ENCODE data around the gene SIVA1. TPM values are rescaled to one million over a fixed set of nuclear protein-coding genes. Genes with fewer than 3 reads are reported as not detected.

Gene SIVA1
- total and polyA plus RNA-seq, 4 donors, result 67.5 to 212 (median 128) TPM

- no peak overlapping the region for H3K9ac ChIP-seq (ENCODE audit: insufficient read depth in 1 of 2, low read length in 2 of 2)
- no peak overlapping the region for H3K27ac ChIP-seq (ENCODE audit: low read depth in 1 of 2, low read length in 1 of 2)
- no peak for TF ChIP-seq CTCF (IDR thresholded peaks at IDR 0.05; ENCODE audit: control extremely low read depth, extremely low read depth)
- H3K27me3 ChIP-seq (ENCODE audit: control insufficient read depth in 3 of 3, insufficient read depth in 3 of 3, low read length in 2 of 3), result no peaks in the 10 kb centered on the region
- peaks cover 0 to 8% (median 0%) of the 10 kb centered on the region in 5 donors for H3K4me1 ChIP-seq (ENCODE audit: control insufficient read depth in 5 of 5, insufficient read depth in 5 of 5, low read length in 5 of 5)
- no peaks in the 10 kb centered on the region for H3K9me3 ChIP-seq (ENCODE audit: control insufficient read depth in 4 of 4, insufficient read depth in 3 of 4, low read length in 3 of 4)
- ATAC-seq (ENCODE audit: insufficient read depth, low FRiP score), result no peak
- H3K36me3 ChIP-seq (ENCODE audit: control insufficient read depth in 4 of 4, insufficient read depth in 4 of 4, low read length in 4 of 4), result peaks cover 0 to 63% (median 12%) of the 10 kb centered on the region in 4 donors
- no peak overlapping the region for H3K4me3 ChIP-seq
- 93% methylated on average over 21 of the region's 21 CpGs for WGBS, 2 donors
- DNase-seq, result no peak
These were observed 47.5 kb upstream of the SIVA1 start for GRCh38 chr14:104705340-104706047.

DNA sequence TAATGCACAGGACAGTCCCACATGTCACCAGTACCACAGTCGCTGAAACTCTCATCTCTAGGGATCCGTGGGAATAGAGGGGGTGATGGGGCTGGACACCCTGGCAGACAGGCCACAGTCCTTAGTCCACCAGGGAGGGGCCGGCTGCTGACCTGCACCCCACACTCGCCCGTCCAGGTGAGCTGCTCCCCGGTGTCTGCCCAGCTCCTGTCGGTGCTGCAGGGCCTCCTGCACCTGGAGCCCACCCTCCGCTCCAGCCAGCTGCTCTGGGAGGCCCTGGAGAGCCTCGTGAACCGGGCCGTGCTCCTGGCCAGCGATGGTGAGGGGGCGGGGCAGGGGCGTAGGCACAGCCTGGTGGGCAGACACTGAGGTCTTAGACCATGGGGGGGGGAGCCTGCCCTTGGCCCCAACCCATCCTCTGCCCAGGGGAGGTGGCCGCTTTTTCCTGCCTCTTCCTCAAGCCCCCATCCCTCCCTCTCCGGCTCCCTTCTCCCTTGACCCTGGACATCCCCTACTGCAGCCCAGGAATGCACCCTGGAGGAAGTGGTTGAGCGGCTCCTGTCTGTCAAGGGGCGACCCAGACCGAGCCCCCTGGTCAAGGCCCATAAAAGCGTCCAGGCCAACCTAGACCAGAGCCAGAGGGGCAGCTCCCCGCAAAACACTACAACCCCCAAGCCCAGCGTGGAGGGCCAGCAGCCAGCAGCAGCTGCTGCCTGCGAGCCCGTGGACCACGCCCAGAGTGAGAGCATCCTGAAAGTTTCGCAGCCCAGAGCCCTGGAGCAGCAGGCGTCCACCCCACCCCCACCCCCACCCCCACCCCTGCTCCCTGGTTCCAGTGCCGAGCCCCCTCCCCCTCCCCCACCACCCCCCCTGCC lies 46.0 kb upstream of the SIVA1 start:
- H3K27me3 ChIP-seq (ENCODE audit: control insufficient read depth in 3 of 3, insufficient read depth in 3 of 3, low read length in 2 of 3), result no peaks in the 10 kb centered on the region
- H3K9ac ChIP-seq (ENCODE audit: insufficient read depth in 1 of 2, low read length in 2 of 2), result no peak overlapping the region
- ATAC-seq (ENCODE audit: insufficient read depth, low FRiP score), result no peak
- no peaks in the 10 kb centered on the region for H3K4me1 ChIP-seq (ENCODE audit: control insufficient read depth in 5 of 5, insufficient read depth in 5 of 5, low read length in 5 of 5)
- TF ChIP-seq CTCF (IDR thresholded peaks at IDR 0.05; ENCODE audit: control extremely low read depth, extremely low read depth), result no peak
- H3K27ac ChIP-seq (ENCODE audit: low read depth in 1 of 2, low read length in 1 of 2), result no peak overlapping the region
- WGBS, 2 donors, result 73 to 80% methylated on average over 27 to 28 of the region's 28 CpGs
- no peaks in the 10 kb centered on the region for H3K9me3 ChIP-seq (ENCODE audit: control insufficient read depth in 4 of 4, insufficient read depth in 3 of 4, low read length in 3 of 4)
- peaks cover 0 to 67% (median 17%) of the 10 kb centered on the region in 4 donors for H3K36me3 ChIP-seq (ENCODE audit: control insufficient read depth in 4 of 4, insufficient read depth in 4 of 4, low read length in 4 of 4)
- no peak for DNase-seq
- H3K4me3 ChIP-seq, result no peak overlapping the region

DNA sequence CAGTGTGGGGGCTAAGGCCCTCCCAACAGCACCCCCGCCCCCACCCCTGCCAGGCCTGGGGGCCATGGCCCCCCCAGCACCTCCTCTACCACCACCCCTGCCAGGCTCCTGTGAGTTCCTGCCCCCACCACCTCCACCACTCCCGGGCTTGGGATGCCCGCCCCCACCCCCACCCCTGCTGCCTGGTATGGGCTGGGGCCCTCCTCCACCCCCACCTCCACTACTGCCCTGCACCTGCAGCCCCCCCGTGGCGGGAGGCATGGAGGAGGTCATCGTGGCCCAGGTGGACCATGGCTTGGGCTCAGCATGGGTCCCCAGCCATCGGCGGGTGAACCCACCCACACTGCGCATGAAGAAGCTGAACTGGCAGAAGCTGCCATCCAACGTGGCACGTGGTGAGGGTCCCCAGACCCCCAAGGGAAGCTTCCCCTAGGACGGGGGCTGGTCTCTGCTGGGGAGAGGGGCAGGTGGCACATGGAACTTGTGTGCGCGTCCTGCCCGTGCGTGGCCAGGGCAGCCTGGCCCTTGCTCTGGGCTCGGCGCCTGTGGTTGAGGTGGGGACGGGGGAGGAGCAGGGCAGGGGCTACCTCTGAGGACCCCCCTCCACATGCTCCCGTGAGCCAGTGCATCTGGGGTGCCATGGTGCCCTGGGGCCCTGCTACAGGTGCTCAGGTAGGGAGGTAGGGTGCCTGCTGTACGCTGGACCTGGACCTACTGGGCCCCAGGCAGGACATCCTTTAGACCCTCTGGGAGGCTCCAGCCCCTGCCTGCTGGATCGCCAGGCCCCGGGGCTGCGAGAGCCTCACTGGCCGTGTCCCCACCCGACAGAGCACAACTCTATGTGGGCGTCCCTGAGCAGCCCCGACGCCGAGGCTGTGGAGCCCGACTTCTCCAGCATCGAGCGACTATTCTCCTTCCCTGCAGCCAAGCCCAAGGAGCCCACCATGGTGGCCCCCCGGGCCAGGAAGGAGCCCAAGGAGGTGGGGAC lies 45.0 kb upstream of the SIVA1 start:
- Histone ChIP-seq H3K36me3 (ENCODE audit: control insufficient read depth in 4 of 4, insufficient read depth in 4 of 4, low read length in 4 of 4) (peaks cover 0 to 68% (median 17%) of the 10 kb centered on the region in 4 donors), H3K27me3 (ENCODE audit: control insufficient read depth in 3 of 3, insufficient read depth in 3 of 3, low read length in 2 of 3) (no peaks in the 10 kb centered on the region), H3K9ac (ENCODE audit: insufficient read depth in 1 of 2, low read length in 2 of 2) (no peak overlapping the region), H3K27ac (ENCODE audit: low read depth in 1 of 2, low read length in 1 of 2) (no peak overlapping the region), H3K9me3 (ENCODE audit: control insufficient read depth in 4 of 4, insufficient read depth in 3 of 4, low read length in 3 of 4) (no peaks in the 10 kb centered on the region), H3K4me3 (no peak overlapping the region), H3K4me1 (ENCODE audit: control insufficient read depth in 5 of 5, insufficient read depth in 5 of 5, low read length in 5 of 5) (no peaks in the 10 kb centered on the region)
- ATAC-seq (ENCODE audit: insufficient read depth, low FRiP score) (no peak), DNase-seq (no peak)
- WGBS, 2 donors, result 70 to 71% methylated on average over 27 to 34 of the region's 34 CpGs
- TF ChIP-seq CTCF (IDR thresholded peaks at IDR 0.05; ENCODE audit: control extremely low read depth, extremely low read depth), result no peak
